ENCODE data around the gene ATP2A2.
"Not testable (repeated sequence)": the region's sequence is repeated elsewhere in the genome, so short reads cannot be mapped to it uniquely, and the experiment has no call there.

The ATP2A2 gene

DNA sequence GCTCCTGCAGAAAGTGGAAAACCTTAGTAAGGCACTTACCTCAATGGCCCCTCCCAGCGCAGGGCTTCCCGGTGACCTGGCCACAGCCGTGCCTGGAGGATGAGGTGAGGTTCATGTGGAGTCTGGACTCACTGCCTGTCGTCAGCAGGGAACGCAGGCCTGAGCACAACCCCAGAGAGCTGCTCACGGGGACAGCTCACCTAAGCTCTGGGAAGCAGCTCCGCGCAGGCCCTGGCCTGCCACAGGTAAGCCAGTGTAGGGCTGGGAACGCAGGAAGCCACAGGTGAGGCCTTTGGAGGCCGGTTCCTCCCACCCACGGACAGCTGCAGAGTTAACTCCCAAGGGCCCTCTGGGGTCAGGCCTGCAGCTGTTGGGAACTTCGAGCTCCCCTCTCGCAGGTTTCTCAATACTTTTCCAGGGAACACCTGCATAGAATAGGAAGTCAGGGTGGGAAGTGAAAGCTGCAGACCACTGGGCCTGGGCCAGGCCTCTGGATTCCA, 89.7 kb downstream of the ATP2A2 start:
- no peak for DNase-seq

DNA sequence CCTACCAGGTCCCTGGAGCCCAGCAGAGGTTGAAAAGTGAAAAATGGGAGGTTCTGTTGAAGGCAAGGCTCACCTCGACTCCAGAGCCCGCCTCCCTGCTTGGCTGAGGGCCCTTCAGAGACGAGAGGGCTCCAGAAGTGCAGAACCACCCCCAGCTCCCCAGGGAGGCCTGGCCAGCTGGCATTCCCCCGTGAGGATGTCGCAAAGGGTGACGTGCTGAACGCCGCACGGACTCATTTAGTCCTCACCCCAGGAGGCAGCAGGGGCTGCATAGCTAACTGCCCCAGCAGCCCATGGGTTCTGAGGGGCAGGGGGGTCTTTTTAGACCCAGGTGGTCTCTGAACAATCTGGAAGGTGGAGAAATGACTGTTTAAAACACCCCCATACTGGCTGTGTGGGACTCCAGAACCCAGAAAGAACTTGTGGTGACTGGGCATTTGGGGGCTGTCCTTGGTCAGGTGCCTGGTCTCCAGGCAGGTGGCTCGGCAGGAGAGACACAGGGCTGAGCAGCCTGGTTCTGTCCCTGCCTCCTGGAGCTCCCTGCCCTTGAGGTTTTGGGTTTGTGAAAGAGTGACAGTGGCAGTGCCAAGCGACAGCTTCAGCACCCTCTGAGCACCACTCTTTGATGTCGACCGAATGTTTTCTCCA, 90.5 kb downstream of the ATP2A2 start:
- peak; percentile 79 for DNase-seq

DNA sequence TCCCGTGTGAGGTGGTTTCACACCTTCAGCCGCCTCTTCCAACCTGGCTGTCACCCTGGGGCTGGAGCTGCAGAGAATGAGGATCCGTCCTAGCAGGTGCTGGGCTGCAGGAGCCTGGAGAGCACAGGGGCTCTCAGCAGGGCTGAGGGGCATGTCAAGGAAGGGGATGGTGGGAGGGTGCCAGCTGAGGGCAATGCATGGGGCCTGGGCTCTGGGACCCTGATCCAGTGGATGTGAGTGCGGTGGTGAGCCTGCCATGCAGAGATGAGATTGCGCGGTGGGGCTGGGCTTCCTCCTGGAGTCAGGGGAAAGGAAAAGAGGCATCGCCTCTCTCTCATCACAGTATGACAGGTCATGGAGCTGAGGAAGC, 91.0 kb downstream of the ATP2A2 start:
- no peak for DNase-seq

DNA sequence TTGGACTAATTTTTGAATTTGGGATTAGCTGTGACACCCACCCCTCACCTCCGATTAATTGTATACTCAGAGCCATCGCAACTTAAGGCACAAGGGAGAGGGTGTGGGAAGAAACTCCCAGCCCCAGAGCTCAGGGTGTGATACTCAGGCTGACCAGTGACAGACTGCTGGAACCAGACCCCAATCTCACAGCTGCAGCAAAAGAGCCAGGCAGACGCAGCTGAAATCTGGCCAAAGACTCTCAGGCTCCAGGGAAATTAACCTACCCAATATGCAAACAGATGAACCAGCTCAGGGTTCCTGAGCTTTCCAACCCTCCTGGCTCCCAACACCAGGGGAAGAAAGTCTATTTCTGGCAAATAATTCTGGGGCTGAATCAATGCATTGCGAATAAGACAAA, 92.0 kb downstream of the ATP2A2 start:
- peak; percentile 27 for DNase-seq

DNA sequence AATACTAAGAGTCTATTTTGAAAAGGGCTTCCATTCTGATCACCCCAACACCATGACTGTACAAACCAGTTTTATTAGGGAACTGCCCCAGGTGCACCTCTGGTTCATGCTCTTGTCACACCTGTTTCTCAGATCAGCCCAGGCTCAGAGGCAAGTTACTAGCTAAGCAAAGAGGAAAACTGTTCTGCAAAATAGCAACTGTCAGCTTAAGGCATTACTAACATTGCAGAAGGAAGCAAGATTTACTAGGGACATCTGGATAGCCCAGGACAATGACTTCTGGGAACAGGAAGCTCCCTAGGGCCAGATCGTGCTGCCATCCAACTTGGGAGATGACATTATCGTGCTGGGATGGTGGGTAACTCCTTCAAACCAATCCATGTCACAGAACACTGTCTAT, 92.4 kb downstream of the ATP2A2 start:
- DNase-seq = no peak

DNA sequence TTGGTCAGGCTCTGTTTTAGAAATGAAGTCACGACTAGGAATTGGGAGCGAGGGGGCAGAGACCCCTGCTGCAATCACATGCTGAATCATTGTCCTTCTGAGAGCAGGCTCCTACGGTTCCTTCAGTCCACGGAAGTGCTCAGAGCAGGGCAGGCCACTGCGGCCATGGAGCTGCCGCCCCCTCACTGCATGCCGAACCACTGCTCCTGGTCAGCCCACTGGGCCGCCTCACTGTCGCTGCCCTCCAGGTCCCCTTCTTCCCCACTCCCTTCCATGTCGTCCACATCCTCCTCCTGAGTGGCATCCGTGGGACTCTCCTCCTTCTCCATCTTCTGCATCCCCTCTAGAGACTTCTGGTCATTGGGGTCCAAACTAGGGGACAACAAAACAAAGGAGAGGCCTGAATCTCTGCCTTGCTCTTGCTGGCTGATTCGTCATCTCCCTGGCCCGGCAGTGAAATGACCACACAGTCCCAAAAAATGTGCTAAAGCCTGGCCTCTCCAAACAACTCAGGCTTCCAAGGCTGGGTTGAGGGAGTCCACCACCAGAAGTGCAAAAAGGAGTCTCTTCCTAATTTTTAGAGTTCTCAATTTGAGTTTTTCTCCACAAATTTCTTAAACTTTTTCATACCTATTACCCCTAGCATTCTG, 93.0 kb downstream of the ATP2A2 start:
- DNase-seq = no peak

DNA sequence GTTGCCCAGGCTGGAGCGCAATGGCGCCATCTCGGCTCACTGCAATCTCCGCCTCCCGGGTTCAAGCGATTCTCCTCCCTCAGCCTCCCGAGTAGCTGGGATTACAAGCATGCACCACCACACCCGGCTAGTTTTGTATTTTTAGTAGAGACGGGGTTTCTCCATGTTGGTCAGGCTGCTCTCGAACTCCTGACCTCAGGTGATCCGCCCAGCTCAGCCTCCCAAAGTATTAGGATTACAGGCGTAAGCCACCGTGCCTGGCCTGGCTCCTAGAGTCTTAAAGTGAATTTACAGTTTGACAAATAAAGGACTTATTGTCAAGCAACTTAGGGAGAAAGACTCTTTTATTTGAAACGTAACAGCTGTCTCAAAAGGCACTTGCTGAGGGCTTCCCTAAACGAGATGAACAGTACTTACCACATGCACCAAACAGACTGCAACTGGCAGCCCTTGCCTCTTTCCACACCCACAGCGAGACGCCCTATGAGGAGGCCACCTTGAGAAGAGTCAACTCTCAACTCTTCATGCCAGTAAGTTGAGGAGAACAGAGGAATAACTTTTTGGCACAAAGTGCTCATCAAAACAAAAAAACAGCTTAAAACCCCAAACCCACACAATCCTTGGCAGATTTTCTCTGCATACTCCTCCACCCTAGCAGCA, 97.2 kb downstream of the ATP2A2 start:
- DNase-seq = not testable (repeated sequence)

DNA sequence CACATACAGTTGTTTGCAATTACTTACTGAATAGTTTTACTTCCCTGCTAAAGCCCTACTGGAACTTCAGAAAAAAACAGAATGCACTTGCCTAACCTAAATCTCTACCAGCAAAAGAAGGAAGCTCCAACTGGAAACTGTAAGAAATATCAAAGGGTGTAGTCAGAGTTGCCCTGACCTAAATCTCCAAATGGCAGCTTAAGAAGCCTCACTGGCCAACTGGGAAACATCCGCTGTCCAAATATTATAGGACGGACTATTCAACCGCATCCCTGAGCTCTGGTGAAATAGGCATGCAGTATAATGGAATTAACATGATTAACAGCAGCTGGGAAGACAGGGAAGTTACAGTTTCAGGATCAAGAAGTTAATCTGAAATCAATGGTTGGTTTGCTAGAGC, 98.2 kb downstream of the ATP2A2 start:
- DNase-seq = no peak

DNA sequence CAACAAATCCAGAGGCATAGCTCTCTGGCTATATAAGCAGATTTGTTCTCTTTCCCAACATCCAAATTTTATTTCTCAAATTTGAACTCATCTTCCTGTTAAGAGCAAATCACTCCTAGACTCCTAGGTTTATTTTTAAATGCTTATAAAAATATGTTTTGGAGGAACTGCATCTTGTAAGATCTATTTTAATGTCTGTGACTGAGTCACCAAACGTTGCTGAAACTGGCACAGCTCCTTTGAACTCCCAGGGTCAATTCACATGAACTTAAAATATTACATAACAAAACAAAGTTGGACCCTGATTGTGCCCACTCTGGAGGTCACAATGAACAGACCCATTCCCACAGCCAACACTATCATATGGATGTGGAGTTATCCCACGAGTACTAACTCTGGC, 98.6 kb downstream of the ATP2A2 start:
- no peak for DNase-seq

DNA sequence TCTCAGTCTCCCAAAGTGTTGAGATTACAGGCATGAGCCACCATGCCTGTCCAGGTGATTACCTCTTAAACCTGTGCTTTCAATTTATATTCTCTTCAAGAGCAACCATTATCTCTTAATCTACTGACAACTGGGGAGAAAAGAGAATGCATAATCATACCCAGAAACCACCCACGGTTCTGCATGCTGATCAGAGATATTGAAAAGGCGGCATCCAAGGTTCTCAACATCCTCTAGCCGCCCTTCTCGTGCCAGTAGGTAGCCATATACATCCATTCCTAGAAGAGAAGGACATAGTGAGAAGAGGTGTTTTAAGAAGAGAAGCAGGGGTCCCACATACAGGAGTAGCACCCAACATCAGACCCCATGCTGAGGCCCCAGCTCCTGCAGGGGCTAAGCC, 101.6 kb downstream of the ATP2A2 start:
- DNase-seq = no peak

Data from NCI-H1694 (cell line).